ENCODE measurements around the gene DNAJC4. TPM values are rescaled to one million over a fixed set of nuclear protein-coding genes. Genes with fewer than 3 reads are reported as not detected.
A peak's percentile ranks its signal among the peaks of the same experiment; 100 is the strongest.

The DNAJC4 gene
- total and polyA plus RNA-seq, 9 of the 15 experiments (the other 6 are each of a cell fraction or from before 2014, with no cell fraction given), result 4.0 to 32.6 (median 19.9) TPM

GRCh38 chr11:64245797-64246620, 15.7 kb downstream of the DNAJC4 start (continued):
- TF ChIP-seq, protein P1, sequence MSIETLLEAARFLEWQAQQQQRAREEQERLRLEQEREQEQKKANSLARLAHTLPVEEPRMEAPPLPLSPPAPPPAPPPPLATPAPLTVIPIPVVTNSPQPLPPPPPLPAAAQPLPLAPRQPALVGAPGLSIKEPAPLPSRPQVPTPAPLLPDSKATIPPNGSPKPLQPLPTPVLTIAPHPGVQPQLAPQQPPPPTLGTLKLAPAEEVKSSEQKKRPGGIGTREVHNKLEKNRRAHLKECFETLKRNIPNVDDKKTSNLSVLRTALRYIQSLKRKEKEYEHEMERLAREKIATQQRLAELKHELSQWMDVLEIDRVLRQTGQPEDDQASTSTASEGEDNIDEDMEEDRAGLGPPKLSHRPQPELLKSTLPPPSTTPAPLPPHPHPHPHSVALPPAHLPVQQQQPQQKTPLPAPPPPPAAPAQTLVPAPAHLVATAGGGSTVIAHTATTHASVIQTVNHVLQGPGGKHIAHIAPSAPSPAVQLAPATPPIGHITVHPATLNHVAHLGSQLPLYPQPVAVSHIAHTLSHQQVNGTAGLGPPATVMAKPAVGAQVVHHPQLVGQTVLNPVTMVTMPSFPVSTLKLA (conservative IDR thresholded peaks at IDR 0.05), result peak; percentile 32 to 66; a peak in 3 of 4 replicates
- no peak for TF ChIP-seq EP300 (IDR thresholded peaks at IDR 0.05; ENCODE audit: low read length)
- TF ChIP-seq RBM25 (IDR thresholded peaks at IDR 0.05; ENCODE audit: low read depth, low read length, severe bottlenecking), result no peak
- TF ChIP-seq SP2 (IDR thresholded peaks at IDR 0.05; ENCODE audit: extremely low read depth, low read depth, low read length, poor library complexity, severe bottlenecking), result no peak
- TF ChIP-seq ATF6 (CRISPR knock-in tag; IDR thresholded peaks at IDR 0.05), result peak; percentile 72; the same call in 1 of the 2 replicates
- no peak for TF ChIP-seq SRSF1 (IDR thresholded peaks at IDR 0.05; ENCODE audit: low read depth, low read length)
- TF ChIP-seq, protein P2, sequence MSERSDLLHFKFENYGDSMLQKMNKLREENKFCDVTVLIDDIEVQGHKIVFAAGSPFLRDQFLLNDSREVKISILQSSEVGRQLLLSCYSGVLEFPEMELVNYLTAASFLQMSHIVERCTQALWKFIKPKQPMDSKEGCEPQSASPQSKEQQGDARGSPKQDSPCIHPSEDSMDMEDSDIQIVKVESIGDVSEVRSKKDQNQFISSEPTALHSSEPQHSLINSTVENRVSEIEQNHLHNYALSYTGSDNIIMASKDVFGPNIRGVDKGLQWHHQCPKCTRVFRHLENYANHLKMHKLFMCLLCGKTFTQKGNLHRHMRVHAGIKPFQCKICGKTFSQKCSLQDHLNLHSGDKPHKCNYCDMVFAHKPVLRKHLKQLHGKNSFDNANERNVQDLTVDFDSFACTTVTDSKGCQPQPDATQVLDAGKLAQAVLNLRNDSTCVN (CRISPR knock-in tag; IDR thresholded peaks at IDR 0.05), result no peak
- TF ChIP-seq TAL1 (IDR thresholded peaks at IDR 0.05), result no peak
- TF ChIP-seq HBP1 (CRISPR knock-in tag; IDR thresholded peaks at IDR 0.05), result no peak
- no peak for TF ChIP-seq BMI1 (IDR thresholded peaks at IDR 0.05; ENCODE audit: low read length)
- TF ChIP-seq NRF1 (conservative IDR thresholded peaks at IDR 0.05 in 1 of 2, IDR thresholded peaks at IDR 0.05 in 1 of 2), result no peak
- TF ChIP-seq ATF3 (IDR thresholded peaks at IDR 0.05), result peak; percentile 86
- no peak for TF ChIP-seq ATF3 (CRISPR knock-in tag; conservative IDR thresholded peaks at IDR 0.05)
- TF ChIP-seq ZKSCAN3 (CRISPR knock-in tag; IDR thresholded peaks at IDR 0.05), result peak; percentile 100
- TF ChIP-seq NFATC3 (IDR thresholded peaks at IDR 0.05), result no peak
- TF ChIP-seq, protein P3, sequence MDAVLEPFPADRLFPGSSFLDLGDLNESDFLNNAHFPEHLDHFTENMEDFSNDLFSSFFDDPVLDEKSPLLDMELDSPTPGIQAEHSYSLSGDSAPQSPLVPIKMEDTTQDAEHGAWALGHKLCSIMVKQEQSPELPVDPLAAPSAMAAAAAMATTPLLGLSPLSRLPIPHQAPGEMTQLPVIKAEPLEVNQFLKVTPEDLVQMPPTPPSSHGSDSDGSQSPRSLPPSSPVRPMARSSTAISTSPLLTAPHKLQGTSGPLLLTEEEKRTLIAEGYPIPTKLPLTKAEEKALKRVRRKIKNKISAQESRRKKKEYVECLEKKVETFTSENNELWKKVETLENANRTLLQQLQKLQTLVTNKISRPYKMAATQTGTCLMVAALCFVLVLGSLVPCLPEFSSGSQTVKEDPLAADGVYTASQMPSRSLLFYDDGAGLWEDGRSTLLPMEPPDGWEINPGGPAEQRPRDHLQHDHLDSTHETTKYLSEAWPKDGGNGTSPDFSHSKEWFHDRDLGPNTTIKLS (IDR thresholded peaks at IDR 0.05; ENCODE audit: borderline replicate concordance, low read depth), result no peak
